Loucy (cell line): ENCODE results near the gene ARHGAP15.

Experiments used
- H2AFZ ChIP-seq: fragments of 200-600 bp; sonication (generic); 2 replicates; pipeline ENCODE4 v1.6.0; 2016; ENCODE audit warnings: antibody characterized with exemption, mild to moderate bottlenecking, low read length, moderate library complexity
- H3F3A ChIP-seq: fragments of 200-600 bp; 2 replicates; pipeline ENCODE4 v1.6.0; 2016; ENCODE audit warnings: antibody characterized with exemption, low read depth, mild to moderate bottlenecking
- H3K27me3 ChIP-seq: fragments of 200-600 bp; sonication (generic); 2 replicates; pipeline ENCODE4 v1.6.1; 2014; ENCODE audit warnings: low read length, mild to moderate bottlenecking; ENCODE audit not compliant: insufficient read depth, poor library complexity, severe bottlenecking
- H3K36me3 ChIP-seq: fragments of 200-600 bp; sonication (generic); 2 replicates; pipeline ENCODE4 v1.6.1; 2016; ENCODE audit warnings: low read length; ENCODE audit not compliant: insufficient read depth
- H3K4me1 ChIP-seq: fragments of 200-600 bp; sonication (generic); 2 replicates; pipeline ENCODE4 v1.5.1; 2014; ENCODE audit warnings: low read length, mild to moderate bottlenecking; ENCODE audit not compliant: insufficient read depth, poor library complexity, severe bottlenecking
- H3K4me2 ChIP-seq: fragments of 200-600 bp; sonication (generic); 2 replicates; pipeline ENCODE4 v1.6.0; 2014; ENCODE audit warnings: antibody characterized with exemption, low read length, low read depth, mild to moderate bottlenecking; ENCODE audit not compliant: poor library complexity, severe bottlenecking
- H3K4me3 ChIP-seq: fragments of 200-600 bp; sonication (generic); 2 replicates; pipeline ENCODE4 v1.5.1; 2014; ENCODE audit warnings: low read length, mild to moderate bottlenecking, mixed read lengths; ENCODE audit not compliant: poor library complexity, severe bottlenecking
- H3K79me2 ChIP-seq: fragments of 200-600 bp; sonication (generic); 2 replicates; pipeline ENCODE4 v1.6.1; 2014; ENCODE audit warnings: low read length; ENCODE audit not compliant: insufficient read depth
- H3K9ac ChIP-seq: fragments of 200-600 bp; sonication (generic); 2 replicates; pipeline ENCODE4 v1.6.0; 2014; ENCODE audit warnings: mild to moderate bottlenecking, low read depth, low read length, moderate library complexity; ENCODE audit not compliant: poor library complexity, severe bottlenecking
- H3K9me2 ChIP-seq: fragments of 200-600 bp; sonication (generic); replicated peaks from 2 replicates; pipeline ENCODE4 v1.6.1; 2016; ENCODE audit warnings: low read depth, low read length, mixed read lengths
- H3K9me3 ChIP-seq: fragments of 200-600 bp; sonication (generic); 2 replicates; pipeline ENCODE4 v1.6.1; 2014; ENCODE audit warnings: mild to moderate bottlenecking, antibody characterized with exemption, low read length, low read depth; ENCODE audit not compliant: insufficient read depth
- H4K20me1 ChIP-seq: fragments of 200-600 bp; sonication (generic); 2 replicates; pipeline ENCODE4 v1.6.0; 2014; ENCODE audit warnings: antibody characterized with exemption, low read length, mild to moderate bottlenecking; ENCODE audit not compliant: insufficient read depth, poor library complexity, severe bottlenecking
- EZH2phosphoT487 ChIP-seq: fragments of 200-600 bp; IDR thresholded peaks from 2 replicates; pipeline ENCODE4 v1.6.1; 2018; ENCODE audit warnings: antibody characterized with exemption, mild to moderate bottlenecking, moderate library complexity, borderline replicate concordance
- TF ChIP-seq, protein P1 (sequence below): fragments of 200-600 bp; sonication (generic); conservative IDR thresholded peaks from 2 replicates; pipeline ENCODE4 v1.5.1; 2014; ENCODE audit warnings: mild to moderate bottlenecking, antibody characterized with exemption, low read length

The ARHGAP15 gene

DNA sequence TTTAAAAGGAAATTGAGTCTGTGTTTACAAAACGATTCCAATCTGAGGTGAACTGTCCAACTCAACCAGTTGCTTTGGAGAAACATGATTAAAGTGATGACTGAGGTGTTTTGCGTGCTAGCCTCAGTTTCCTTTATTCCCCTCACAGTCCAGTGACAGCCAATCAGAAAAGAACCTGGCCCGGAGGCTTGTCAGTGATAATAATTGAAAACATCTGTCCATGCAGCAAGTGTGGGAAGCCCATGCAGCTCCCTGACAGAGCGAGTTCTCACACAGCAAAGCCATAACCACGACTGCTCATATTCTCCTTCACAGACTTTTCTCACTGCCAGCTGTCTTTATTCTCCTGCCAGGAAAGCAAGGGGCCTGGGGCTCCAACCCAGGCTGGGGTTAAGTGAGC is 613.4 kb downstream of the ARHGAP15 start:
- H3K4me3 ChIP-seq: no peak overlapping the region
- H3K27me3 ChIP-seq: no peaks in the 10 kb centered on the region
- no peak overlapping the region for H3K9ac ChIP-seq
- H3K4me2 ChIP-seq: no peak overlapping the region
- TF ChIP-seq, protein P1, sequence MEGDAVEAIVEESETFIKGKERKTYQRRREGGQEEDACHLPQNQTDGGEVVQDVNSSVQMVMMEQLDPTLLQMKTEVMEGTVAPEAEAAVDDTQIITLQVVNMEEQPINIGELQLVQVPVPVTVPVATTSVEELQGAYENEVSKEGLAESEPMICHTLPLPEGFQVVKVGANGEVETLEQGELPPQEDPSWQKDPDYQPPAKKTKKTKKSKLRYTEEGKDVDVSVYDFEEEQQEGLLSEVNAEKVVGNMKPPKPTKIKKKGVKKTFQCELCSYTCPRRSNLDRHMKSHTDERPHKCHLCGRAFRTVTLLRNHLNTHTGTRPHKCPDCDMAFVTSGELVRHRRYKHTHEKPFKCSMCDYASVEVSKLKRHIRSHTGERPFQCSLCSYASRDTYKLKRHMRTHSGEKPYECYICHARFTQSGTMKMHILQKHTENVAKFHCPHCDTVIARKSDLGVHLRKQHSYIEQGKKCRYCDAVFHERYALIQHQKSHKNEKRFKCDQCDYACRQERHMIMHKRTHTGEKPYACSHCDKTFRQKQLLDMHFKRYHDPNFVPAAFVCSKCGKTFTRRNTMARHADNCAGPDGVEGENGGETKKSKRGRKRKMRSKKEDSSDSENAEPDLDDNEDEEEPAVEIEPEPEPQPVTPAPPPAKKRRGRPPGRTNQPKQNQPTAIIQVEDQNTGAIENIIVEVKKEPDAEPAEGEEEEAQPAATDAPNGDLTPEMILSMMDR: no peak
- no peak for TF ChIP-seq EZH2phosphoT487
- H3K9me2 ChIP-seq: no peaks in the 10 kb centered on the region
- no peak overlapping the region for H2AFZ ChIP-seq
- no peaks in the 10 kb centered on the region for H3K79me2 ChIP-seq
- H3K36me3 ChIP-seq: peaks cover 25% of the 10 kb centered on the region; the same call in 1 of the 2 replicates
- no peaks in the 10 kb centered on the region for H3K4me1 ChIP-seq
- no peaks in the 10 kb centered on the region for H3K9me3 ChIP-seq
- H3F3A ChIP-seq: no peaks in the 10 kb centered on the region
- H4K20me1 ChIP-seq: no peaks in the 10 kb centered on the region

DNA sequence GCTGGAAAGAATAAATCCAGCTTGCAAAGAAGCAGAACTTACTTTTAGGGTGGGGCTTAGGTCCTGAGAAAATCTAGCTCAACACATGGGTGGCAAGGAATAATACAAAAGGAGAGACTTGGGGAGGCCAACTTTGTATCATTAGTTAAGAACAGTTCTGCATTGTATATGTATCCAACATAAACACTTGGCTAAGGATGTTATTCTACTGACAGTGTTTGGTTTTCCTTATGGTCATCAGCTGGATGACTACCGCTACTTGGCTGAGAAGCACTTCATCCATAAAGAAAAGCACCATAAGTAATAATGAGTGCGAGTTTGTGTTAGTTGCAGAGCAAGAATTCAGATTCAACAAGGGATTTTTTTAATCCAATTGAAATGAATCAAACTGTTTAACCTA is 614.9 kb downstream of the ARHGAP15 start:
- Histone ChIP-seq H3F3A (no peaks in the 10 kb centered on the region), H3K4me2 (no peak overlapping the region), H4K20me1 (no peaks in the 10 kb centered on the region), H3K4me3 (no peak overlapping the region), H3K27me3 (no peaks in the 10 kb centered on the region), H3K4me1 (no peaks in the 10 kb centered on the region), H3K9me3 (no peaks in the 10 kb centered on the region), H3K79me2 (no peaks in the 10 kb centered on the region), H3K36me3 (peaks cover 21% of the 10 kb centered on the region; the same call in 1 of the 2 replicates), H3K9ac (no peak overlapping the region), H2AFZ (no peak overlapping the region), H3K9me2 (no peaks in the 10 kb centered on the region)
- TF ChIP-seq, protein P1: no peak
- no peak for TF ChIP-seq EZH2phosphoT487

DNA sequence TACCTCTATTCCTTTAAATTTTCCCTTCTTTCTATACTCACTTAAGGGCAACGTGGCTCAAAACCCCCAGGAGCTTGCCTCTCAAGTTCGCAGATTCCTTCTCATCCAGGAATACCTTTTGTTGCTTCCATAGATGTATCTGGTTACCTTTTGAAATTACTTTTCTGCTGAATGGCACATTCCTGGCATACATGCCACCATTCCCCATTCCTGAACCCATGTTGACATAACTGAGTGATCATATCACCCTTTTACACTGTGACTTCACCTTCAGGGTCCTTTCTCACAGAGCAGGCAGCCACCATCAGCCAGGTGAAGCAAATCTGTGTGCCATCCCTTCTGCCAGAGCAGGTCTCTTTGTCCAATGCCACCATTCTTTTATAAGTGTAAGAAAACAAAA is 615.8 kb downstream of the ARHGAP15 start:
- Histone ChIP-seq H3K4me2 (no peak overlapping the region), H3K9me3 (no peaks in the 10 kb centered on the region), H3K27me3 (no peaks in the 10 kb centered on the region), H3K4me1 (no peaks in the 10 kb centered on the region), H3K79me2 (no peaks in the 10 kb centered on the region), H3K36me3 (peaks cover 15% of the 10 kb centered on the region; the same call in 1 of the 2 replicates), H3F3A (no peaks in the 10 kb centered on the region), H4K20me1 (no peaks in the 10 kb centered on the region), H3K9ac (no peak overlapping the region), H3K4me3 (no peak overlapping the region), H3K9me2 (no peaks in the 10 kb centered on the region), H2AFZ (no peak overlapping the region)
- TF ChIP-seq EZH2phosphoT487: no peak
- TF ChIP-seq, protein P1: no peak
